ENCODE results near the gene PLD4. TPM values are rescaled to one million over a fixed set of nuclear protein-coding genes. Genes with fewer than 3 reads are reported as not detected.
"Not testable (repeated sequence)": the region's sequence is repeated elsewhere in the genome, so short reads cannot be mapped to it uniquely, and the experiment has no call there.

PLD4 gene
- total RNA-seq, 1 experiment from 2014 or later = not detected

DNA sequence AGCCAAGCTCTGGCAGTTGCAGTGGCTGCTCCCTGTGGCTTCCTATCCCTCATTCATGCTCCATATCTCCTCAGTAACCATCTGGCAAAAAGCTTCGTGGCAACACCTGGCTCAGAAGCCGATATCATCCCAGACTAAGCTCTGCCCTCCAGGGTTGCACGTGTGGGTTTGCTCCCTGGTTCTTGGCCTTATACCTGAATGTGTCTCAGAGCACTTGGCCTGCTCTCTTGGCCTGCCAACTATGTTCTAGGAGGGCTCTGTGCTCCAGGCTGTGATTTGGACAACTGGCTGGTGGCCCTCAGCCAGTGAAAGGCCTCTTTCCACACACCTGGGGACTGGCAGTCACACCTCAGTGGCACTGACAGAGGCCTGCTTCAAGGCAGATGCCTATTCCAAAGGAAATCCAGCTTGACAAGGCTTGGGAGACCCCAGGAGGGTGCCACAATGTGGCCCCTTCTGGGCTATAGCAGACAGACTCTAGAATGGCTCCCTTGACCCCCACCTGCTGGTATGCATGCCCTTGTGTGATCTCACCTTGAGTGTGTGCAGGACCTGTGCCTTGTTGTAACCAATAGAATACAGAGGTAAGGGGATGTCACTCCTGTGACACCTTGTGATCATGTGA lies 10.5 kb downstream of the PLD4 start:
- in situ Hi-C loops (cut with HindIII; ENCODE audit: low pct_unique_long_range_greater_than_20kb, low sequenced_read_pairs) = no loop called here
- DNase-seq (ENCODE audit: low read depth) = no peak

DNA sequence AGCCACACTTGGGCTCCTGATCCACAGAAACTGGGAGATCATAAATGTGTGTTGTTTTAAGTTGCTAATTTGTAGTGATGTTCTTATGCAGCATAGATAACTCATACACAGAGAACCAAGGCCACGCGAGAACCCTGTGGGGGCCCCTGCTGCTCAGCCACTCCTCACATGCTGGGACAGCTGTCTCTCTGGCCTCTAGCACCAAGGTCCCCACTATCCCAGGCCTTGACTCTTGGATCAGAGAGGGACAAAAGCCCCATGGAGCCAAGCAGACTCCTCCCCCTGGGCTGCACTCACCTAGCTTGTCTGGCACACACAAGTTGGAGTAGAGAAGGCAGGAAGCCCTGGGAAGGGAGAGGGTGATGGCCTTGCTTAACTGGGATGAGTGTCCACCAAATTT lies 11.3 kb downstream of the PLD4 start:
- no peak for DNase-seq (ENCODE audit: low read depth)
- in situ Hi-C loops (cut with HindIII; ENCODE audit: low pct_unique_long_range_greater_than_20kb, low sequenced_read_pairs) = no loop called here

DNA sequence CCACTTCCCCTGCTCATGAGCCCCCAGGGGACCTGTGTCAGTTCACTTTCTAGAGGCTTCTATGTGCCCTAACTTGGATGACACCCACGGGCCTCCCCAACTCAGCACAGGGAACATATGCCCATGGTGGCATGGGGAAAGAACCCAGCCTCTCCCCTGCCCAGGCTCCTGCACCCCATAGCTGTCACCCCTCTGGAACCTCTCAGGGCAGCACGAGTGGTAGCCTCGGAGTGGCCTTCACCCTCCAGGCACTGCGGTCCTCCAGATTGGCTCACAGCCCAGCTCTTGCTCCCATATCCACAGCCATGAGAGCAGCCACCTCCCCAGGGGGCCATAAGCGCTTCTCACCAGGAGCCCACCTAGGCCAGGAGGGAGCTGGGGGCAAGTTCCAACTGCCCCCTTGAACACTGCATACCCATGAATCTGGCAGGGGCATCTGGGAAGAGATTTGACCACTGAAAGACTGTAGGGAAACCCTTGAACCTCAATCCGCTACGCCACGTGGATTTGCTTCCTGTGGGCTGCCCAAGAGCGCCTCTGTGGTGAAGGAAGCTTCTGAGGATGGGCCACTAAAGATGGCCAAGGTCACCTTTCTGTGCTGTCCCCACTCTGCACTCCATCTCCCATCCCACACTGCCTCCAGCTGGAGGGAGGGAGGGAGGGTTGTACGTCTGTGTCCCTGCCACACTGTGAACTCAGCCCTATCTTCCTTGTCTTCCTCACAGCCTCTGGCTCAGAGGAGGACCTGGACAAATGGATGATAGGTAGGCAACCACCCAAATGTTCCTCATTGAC lies 11.9 kb downstream of the PLD4 start:
- in situ Hi-C loops (cut with HindIII; ENCODE audit: low pct_unique_long_range_greater_than_20kb, low sequenced_read_pairs) = no loop called here
- no peak for DNase-seq (ENCODE audit: low read depth)

DNA sequence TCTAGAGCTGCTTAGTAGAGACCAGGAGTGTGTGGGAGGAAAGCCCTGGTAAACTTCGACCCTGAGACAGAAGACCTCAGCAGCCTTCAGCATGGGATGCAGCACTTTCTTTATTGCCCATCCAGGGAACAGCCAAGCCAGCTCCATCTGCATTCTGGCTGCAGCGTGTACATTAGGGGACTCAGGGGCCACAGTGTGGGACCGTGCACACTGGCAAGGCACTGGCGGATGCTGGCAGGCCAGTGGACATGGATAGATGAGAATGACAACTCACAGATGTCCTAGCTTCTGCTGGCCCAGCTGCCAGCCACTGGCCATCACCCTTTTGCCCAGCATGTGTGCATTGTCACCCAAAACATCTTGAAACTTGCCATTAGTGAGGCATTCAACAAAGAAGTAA lies 12.5 kb downstream of the PLD4 start:
- in situ Hi-C loops (cut with HindIII; ENCODE audit: low pct_unique_long_range_greater_than_20kb, low sequenced_read_pairs) = no loop called here
- no peak for DNase-seq (ENCODE audit: low read depth)

DNA sequence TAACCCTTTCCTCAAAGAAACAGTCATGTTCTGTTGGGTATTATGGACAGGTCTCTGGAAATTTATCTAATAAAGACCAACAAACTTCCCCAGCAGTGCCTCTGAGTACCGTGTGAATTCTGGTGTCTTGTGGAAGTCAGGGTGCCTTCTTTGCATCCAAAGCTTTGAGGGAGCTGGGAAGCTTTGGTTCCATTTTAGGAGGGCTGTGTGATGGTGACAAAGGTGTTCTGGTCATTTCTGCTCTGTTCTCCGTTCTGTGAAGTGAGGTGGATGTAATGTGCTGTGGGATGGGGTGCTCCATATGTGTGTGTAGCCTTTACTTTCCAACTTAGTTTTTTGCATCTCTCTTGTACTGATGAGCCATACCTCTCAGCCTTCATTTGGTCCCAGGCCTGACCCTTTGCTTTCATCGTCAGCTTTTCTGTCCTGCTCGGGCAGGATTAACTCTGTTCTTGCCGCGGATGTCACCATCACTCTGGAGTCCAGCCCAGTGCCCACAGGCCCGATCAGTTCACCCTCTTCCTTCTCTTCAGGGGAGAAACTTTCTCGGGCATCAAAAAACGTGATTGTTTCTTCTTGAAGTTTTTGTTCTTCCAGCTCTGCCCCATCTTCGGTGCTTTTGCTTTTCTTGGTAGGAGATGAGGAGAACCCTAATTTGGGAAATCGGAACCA lies 13.2 kb downstream of the PLD4 start:
- no peak for DNase-seq (ENCODE audit: low read depth)
- in situ Hi-C loops (cut with HindIII; ENCODE audit: low pct_unique_long_range_greater_than_20kb, low sequenced_read_pairs) = no loop called here

DNA sequence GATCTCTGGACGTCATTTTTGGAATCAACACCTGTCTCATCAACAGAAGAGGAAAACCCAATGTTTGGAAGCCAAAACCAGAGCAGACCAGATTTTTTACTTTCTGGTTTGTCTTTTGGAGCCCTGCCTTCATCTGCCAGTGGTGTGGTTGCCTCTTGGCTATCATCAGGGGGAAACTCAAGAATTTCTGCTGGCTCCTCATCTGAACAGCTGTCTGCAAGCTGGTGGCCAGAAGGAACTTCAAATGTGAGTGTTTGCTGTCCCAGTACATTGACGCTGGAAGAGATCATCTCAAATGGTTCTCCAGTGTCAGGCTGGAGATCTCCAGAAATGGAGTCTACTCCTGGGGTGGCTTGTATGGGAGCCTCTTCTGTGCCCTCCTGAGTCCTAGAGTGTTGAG lies 13.8 kb downstream of the PLD4 start:
- DNase-seq (ENCODE audit: low read depth) = no peak
- in situ Hi-C loops (cut with HindIII; ENCODE audit: low pct_unique_long_range_greater_than_20kb, low sequenced_read_pairs) = no loop called here

DNA sequence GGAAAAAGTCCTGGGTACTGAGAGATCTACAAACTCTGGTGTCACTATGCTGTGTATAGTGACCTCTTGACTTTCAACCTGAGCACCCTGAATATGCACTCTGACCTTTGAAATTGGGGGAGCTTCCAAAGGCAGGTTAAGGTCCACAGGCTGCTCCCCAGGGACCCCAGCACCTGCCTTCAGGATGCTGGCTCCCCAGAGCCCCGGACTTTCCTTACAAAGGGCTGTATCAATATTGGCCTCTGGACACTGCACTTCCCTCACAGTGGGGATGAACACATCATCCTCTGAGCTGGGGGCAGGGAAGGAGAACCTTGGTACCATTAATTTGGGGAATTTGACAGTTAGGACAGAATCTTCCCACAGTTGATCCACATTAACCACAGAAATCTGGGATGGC lies 14.3 kb downstream of the PLD4 start:
- DNase-seq (ENCODE audit: low read depth) = no peak
- in situ Hi-C loops (cut with HindIII; ENCODE audit: low pct_unique_long_range_greater_than_20kb, low sequenced_read_pairs) = no loop called here

DNA sequence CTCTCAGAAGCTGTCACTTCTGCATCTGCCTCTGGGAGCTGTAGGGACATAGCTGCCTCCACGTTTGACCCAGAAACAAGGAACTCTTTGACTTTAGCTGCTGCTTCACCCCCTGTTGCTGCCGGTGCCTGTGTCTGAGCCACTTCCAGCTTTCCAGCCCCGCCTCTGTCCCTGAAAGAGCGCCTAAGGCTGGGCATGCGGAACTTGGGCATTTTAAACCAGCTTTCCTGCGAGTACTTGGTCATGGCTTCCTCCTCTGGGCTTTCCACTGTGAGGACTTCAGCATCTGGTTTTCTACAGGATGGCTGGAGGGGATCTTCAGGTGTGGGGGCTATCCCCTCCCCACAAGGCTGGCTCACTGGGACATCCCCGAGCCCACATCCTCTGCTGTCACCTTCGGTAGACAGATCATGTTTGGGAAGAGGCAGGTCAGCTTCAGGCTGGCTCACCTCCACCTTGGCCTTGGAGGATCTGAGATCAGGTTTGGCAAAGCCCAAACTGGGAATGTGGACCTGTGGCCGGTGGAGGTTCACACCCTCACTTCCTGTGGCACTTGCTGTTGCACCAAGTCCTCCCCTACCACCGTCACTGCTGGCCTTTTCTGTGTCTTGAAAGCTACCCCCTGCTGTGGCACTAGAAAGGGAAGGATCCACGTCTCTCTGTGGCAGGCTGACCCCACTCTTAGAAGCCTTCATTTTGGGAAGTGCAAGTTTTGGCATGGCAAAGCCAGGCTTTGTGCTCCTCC lies 15.2 kb downstream of the PLD4 start:
- in situ Hi-C loops (cut with HindIII; ENCODE audit: low pct_unique_long_range_greater_than_20kb, low sequenced_read_pairs) = no loop called here
- DNase-seq (ENCODE audit: low read depth) = no peak

DNA sequence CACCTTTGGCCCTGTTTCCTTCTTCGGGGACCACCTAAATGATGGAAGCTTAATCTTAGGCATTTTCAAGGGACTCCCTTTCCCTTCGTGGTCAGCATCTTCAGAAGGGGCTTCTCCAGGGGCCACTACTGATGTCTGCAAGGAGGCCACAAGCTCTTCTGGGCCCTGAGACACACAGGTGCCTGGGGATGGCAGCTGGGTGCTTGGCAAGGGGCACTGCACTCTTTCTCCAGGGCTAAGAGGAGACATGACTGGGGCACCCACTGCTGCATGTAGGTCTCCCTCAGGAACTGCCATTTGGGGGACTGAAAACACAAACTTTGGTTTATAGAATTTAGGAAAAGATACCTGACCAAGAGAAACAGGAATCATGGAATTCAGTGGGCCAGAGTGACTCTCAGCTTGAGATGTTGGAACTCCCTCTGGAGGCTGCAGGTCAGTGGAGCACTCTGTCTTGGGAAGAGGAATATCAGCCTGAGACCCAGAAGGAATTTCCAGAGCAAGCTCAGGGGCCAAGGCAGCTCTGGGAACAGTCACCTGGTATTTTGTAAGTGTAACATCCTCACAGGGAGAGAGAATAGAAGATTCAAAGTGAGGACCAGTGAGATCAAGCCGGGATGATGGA lies 16.0 kb downstream of the PLD4 start:
- in situ Hi-C loops (cut with HindIII; ENCODE audit: low pct_unique_long_range_greater_than_20kb, low sequenced_read_pairs) = no loop called here
- DNase-seq (ENCODE audit: low read depth) = no peak

DNA sequence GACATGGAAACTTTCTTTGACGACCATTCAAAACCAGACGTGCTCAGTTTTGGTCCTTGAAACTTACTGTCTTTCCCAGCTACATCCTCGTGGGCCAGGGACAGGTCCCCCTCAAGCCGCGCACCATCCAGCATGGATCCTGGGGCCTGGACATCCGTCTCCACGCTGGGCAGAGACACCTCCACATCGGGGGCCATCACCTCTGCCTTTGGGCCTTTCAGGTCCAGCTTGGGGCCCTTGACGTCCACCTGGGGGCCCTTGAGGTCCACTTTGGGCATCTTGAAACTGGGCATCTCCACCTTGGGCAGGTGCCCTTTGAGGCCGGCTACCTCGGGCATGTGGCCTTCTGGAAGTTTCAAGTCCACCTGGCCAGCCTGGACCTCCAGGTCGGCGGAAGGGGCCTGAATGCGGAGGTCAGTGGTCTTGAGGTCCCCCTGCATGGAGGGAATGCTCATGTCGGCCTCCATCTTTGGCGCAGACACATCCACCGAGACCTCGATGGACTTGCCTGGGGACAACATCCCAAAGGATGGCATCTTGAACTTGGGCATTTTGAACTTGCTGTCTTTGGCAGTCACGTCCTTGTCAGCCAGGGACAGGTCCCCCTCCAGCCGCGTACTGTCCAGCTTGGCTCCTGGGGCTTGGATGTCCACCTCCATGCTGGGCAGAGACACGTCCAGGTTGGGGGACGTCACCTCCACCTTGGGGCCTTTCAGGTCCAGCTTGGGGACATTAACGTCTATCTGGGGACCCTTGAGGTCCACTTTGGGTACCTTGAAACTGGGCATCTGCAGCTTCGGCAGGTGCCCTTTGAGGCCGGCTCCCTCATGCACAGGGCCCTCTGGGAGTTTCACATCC lies 17.1 kb downstream of the PLD4 start:
- DNase-seq (ENCODE audit: low read depth) = no peak
- in situ Hi-C loops (cut with HindIII; ENCODE audit: low pct_unique_long_range_greater_than_20kb, low sequenced_read_pairs) = no loop called here

DNA sequence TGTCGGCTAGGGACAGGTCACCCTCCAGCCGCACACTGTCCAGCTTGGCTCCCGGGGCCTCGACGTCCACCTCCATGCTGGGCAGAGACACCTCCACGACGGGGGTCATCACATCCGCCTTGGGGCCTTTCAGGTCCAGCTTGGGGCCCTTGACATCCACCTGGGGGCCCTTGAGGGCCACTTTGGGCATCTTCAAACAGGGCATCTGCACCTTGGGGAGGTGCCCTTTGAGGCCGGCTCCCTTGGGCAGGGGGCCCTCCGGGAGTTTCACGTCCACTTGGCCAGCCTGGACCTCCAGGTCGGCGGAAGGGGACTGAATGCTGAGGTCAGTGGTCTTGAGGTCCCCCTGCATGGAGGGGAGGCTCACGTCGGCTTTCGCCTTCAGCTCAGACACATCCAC lies 17.9 kb downstream of the PLD4 start:
- in situ Hi-C loops (cut with HindIII; ENCODE audit: low pct_unique_long_range_greater_than_20kb, low sequenced_read_pairs) = no loop called here

DNA sequence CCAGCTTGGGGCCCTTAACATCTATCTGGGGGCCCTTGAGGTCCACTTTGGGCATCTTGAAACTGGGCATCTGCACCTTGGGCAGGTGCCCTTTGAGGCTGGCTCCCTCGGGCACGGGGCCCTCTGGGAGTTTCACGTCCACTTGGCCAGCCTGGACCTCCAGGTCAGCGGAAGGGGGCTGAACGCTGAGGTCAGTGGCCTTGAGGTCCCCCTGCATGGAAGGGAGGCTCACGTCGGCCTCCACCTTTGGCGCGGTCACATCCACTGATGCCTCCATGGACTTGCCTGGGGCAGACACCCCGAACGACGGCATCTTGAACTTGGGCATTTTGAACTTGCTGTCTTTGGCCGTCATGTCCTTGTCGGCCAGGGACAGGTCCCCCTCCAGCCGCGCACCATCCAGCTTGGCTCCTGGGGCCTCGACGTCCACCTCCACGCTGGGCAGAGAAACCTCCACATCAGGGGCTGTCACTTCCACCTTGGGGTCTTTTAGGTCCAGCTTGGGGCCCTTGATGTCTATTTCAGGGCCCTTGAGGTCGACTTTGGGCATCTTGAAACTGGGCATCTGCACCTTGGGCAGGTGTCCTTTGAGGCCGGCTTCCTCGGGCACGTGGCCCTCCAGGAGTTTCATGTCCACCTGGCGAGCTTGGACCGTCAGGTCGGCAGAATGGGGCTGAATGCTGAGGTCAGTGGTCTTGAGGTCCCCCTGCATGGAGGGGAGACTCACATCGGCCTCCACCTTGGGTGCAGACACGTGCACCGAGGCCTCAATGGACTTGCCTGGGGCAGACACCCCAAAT lies 18.7 kb downstream of the PLD4 start:
- in situ Hi-C loops (cut with HindIII; ENCODE audit: low pct_unique_long_range_greater_than_20kb, low sequenced_read_pairs); DNase-seq (ENCODE audit: low read depth): not testable (repeated sequence)

More for the DNA sequence above, 17.9 kb downstream of the PLD4 start:
- DNase-seq (ENCODE audit: low read depth) = no peak

DNA sequence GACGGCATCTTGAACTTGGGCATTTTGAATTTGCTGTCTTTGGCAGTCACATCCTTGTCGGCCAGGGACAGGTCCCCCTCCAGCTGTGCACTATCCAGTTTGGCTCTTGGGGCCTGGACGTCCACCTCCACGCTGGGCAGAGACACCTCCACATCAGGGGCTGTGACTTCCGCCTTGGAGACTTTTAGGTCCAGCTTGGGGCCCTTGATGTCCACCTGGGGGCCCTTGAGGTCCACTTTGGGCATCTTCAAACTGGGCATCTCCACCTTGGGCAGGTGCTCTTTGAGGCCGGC lies 19.3 kb downstream of the PLD4 start:
- in situ Hi-C loops (cut with HindIII; ENCODE audit: low pct_unique_long_range_greater_than_20kb, low sequenced_read_pairs); DNase-seq (ENCODE audit: low read depth): not testable (repeated sequence)

DNA sequence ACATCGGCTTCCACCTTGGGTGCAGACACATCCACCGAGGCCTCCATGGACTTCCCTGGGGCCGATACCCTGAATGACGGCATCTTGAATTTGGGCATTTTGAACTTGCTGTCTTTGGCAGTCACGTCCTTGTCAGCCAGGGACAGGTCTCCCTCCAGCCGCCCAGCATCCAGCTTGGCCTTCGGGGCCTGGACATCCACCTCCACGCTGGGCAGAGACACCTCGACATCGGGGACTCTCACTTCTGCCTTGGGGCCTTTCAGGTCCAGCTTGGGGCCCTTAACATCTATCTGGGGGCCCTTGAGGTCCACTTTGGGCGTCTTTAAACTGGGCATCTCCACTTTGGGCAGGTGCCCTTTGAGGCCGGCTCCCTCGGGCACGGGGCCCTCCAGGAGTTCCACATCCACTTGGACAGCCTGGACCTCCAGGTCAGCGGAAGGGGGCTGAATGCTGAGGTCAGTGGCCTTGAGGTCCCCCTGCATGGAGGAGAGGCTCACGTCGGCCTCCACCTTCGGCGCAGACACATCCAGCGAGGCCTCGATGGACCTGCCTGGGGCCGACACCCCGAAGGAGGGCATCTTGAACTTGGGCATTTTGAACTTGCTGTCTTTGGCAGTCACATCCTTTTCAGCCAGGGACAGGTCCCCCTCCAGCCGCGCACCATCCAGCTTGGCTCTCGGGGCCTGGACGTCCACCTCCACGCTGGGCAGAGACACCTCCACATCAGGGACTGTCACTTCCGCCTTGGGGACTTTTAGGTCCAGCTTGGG lies 19.9 kb downstream of the PLD4 start:
- in situ Hi-C loops (cut with HindIII; ENCODE audit: low pct_unique_long_range_greater_than_20kb, low sequenced_read_pairs); DNase-seq (ENCODE audit: low read depth): not testable (repeated sequence)

DNA sequence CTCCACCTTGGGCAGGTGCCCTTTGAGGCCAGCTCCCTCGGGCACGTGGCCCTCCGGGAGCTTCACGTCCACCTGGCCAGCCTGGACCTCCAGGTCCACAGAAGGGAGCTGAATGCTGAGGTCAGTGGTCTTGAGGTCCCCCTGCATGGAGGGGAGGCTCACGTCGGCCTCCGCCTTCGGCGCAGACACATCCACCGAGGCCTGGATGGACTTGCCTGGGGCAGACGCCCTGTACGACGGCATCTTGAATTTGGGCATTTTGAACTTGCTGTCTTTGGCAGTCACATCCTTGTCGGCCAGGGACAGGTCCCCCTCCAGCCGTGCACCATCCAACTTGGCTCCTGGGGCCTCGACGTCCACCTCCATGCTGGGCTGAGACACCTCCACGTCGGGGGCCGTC lies 20.6 kb downstream of the PLD4 start:
- DNase-seq (ENCODE audit: low read depth); in situ Hi-C loops (cut with HindIII; ENCODE audit: low pct_unique_long_range_greater_than_20kb, low sequenced_read_pairs): not testable (repeated sequence)
